ENCODE measurements around the gene TPM4.
A peak's percentile ranks its signal among the peaks of the same experiment; 100 is the strongest.
"Not testable (repeated sequence)": the region's sequence is repeated elsewhere in the genome, so short reads cannot be mapped to it uniquely, and the experiment has no call there.

TPM4 gene

DNA sequence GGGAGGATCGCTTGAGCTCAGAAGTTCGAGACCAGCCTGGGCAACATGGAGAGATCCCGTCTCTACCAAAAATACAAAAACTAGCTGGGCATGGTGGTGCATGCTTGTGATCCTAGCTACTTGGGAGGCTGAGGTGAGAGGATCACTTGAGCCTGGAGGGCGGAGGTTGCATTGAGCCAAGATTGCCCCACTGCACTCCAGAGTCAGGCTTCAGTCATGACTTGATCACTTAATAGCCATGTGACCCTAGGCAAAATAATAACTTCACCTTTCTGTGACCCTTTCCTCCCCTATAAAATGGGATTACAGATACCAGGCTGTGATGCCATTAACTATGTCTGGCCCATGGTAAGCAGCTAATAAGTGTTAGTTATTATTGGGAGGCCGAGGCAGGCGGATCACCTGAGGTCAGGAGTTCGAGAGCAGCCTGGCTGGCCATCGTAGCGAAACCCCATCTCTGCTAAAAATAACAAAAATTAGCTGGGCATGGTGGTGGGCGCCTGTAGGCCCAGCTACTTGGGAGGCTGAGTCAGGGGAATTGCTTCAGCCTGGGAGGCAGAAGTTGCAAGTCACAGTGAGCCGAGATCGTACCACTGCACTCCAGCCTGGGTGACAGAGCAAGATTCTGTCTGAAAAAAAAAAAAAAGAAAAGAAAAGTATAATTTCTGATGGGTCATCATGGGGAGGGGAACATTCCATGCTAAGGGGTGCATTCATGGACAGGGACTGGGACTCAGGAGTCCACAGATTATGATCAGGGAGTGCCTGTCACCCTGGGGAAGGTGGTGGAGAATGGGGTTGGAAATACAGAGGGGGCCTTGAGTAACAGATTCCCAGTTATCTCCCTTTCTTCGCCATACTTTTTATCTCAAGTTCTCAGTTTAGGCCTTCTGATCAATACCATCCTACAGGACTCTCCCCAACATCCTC lies 15.5 kb downstream of the TPM4 start:
- H3K36me3 Mint-ChIP-seq (ENCODE audit: low read depth) = peaks cover 64% of the 10 kb centered on the region
- no peaks in the 10 kb centered on the region for H3K9me3 Mint-ChIP-seq
- peak overlapping the region; percentile 41 for H3K27ac Mint-ChIP-seq
- H3K4me1 Mint-ChIP-seq (ENCODE audit: low read depth) = peaks cover 37% of the 10 kb centered on the region
- no peaks in the 10 kb centered on the region for H3K27me3 Mint-ChIP-seq (ENCODE audit: low read depth)
- no peak overlapping the region for H3K4me3 Mint-ChIP-seq

GRCh38 chr19:16094360-16095070 lies 18.2 kb downstream of the TPM4 start:
- no peaks in the 10 kb centered on the region for H3K9me3 Mint-ChIP-seq
- peaks cover 65% of the 10 kb centered on the region for H3K36me3 Mint-ChIP-seq (ENCODE audit: low read depth)
- peak overlapping the region; percentile 62 for H3K27ac Mint-ChIP-seq
- H3K4me1 Mint-ChIP-seq (ENCODE audit: low read depth) = peaks cover 26% of the 10 kb centered on the region
- no peaks in the 10 kb centered on the region for H3K27me3 Mint-ChIP-seq (ENCODE audit: low read depth)
- no peak overlapping the region for H3K4me3 Mint-ChIP-seq

DNA sequence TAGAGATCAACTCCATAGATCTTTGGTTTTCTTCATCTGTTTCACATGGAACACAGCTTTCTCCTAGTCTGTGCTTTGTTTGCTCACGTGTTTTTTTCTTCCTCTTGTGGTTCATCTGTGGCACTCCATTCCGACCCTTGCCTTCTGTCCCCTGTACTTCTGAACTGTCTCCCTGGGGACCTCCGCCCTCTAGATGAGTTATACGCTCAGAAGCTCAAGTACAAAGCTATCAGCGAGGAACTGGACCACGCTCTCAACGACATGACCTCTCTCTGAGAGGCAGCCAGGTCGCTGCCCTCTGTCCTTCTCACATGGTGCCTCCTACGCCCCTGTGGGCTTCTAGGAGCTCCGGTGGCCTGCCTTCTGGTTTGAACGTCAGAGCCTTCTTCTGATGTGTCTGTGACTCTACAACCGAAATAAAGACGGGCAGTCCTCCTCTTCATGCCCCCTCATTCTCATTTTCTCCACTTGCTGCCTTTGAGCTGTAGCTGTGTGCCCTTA lies 18.8 kb downstream of the TPM4 start:
- Mint-ChIP-seq H3K9me3 (no peaks in the 10 kb centered on the region), H3K36me3 (ENCODE audit: low read depth) (peaks cover 66% of the 10 kb centered on the region), H3K27ac (peak overlapping the region; percentile 62), H3K4me1 (ENCODE audit: low read depth) (peaks cover 27% of the 10 kb centered on the region), H3K27me3 (ENCODE audit: low read depth) (no peaks in the 10 kb centered on the region), H3K4me3 (peak overlapping the region; percentile 36)

GRCh38 chr19:16096280-16096855 lies 20.1 kb downstream of the TPM4 start:
- no peak overlapping the region for H3K4me3 Mint-ChIP-seq
- peaks cover 29% of the 10 kb centered on the region for H3K4me1 Mint-ChIP-seq (ENCODE audit: low read depth)
- peak overlapping the region; percentile 28 for H3K27ac Mint-ChIP-seq
- H3K27me3 Mint-ChIP-seq (ENCODE audit: low read depth) = no peaks in the 10 kb centered on the region
- peaks cover 62% of the 10 kb centered on the region for H3K36me3 Mint-ChIP-seq (ENCODE audit: low read depth)
- no peaks in the 10 kb centered on the region for H3K9me3 Mint-ChIP-seq

DNA sequence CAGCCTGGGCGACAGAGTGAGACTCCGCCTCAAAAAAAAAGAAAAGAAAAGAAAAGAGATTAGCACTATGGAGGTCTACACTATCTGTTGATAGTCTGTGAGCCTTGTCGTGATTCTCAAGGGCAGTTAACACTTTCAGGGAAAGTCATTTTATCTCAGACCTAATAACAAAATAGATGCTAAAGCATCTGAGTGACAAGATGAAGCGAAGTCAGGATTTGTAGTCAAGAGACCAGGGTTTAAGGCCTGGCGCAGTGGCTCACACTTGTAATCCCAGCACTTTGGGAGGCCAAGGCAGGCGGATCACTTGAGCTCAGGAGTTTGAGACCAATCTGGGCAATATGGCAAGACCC lies 22.1 kb downstream of the TPM4 start:
- H3K27ac Mint-ChIP-seq = peak overlapping the region; percentile 14
- H3K36me3 Mint-ChIP-seq (ENCODE audit: low read depth) = peaks cover 62% of the 10 kb centered on the region
- no peak overlapping the region for H3K4me3 Mint-ChIP-seq

DNA sequence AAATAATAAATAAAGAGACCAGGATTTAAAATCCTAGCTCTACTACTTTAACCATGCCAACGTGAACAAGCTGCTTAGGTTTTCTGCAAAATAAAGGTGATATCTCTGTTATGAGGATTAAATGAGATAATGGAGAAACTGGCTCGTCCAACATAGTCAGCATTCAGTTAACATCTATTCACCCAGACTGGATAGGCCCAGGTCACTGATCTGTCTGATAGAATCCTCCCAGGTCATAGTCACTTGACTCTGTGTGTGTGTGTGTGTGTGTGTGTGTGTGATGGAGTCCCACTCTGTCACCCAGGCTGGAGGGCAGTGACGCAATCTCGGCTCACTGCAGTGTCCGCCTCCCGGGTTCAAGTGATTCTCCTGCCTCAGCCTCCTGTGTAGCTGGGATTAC lies 22.5 kb downstream of the TPM4 start:
- Mint-ChIP-seq H3K27ac (no peak overlapping the region), H3K36me3 (ENCODE audit: low read depth) (peaks cover 62% of the 10 kb centered on the region), H3K4me3 (no peak overlapping the region), H3K4me1 (ENCODE audit: low read depth) (peaks cover 23% of the 10 kb centered on the region), H3K27me3 (ENCODE audit: low read depth) (no peaks in the 10 kb centered on the region), H3K9me3 (no peaks in the 10 kb centered on the region)

More for the DNA sequence above, 22.1 kb downstream of the TPM4 start:
- H3K27me3 Mint-ChIP-seq (ENCODE audit: low read depth) = no peaks in the 10 kb centered on the region
- H3K4me1 Mint-ChIP-seq (ENCODE audit: low read depth) = peaks cover 26% of the 10 kb centered on the region
- H3K9me3 Mint-ChIP-seq = no peaks in the 10 kb centered on the region

DNA sequence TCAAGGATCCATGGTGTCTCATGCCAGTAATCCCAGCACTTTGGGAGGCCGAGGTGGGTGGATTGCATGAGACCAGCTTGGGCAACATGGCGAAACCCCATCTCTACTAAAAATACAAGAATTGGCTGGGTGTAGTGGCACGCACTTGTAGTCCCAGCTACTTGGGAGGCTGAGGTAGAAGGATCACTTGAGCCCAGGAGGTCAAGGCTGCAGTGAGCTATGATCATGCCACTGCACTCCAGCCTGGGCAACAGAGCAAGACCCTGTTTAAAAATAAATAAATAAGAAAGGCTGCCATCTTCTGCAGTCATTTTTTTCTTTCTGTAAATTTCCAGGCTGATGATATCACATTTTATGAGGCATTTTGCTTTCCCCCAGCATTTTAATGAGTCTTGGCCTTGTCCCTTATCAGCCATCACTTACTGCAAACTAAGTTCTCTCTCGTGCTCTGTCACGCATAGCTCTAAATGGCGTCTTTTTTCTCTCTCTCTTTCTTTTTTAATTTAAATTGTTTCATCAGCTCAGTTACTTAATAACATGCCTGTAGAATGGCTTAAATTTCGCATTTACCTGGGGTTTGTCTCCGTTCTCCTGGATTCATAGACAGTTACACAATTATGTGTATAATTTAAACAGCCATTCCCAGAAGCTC lies 23.1 kb downstream of the TPM4 start:
- not testable (repeated sequence) for H3K27ac Mint-ChIP-seq; H3K4me3 Mint-ChIP-seq; H3K27me3 Mint-ChIP-seq (ENCODE audit: low read depth); H3K9me3 Mint-ChIP-seq
- H3K36me3 Mint-ChIP-seq (ENCODE audit: low read depth) = peaks cover 61% of the 10 kb centered on the region
- peaks cover 23% of the 10 kb centered on the region for H3K4me1 Mint-ChIP-seq (ENCODE audit: low read depth)

- H3K4me1 Mint-ChIP-seq (ENCODE audit: low read depth) = peaks cover 16% of the 10 kb centered on the region
- H3K27ac Mint-ChIP-seq = no peak overlapping the region
- H3K36me3 Mint-ChIP-seq (ENCODE audit: low read depth) = peaks cover 55% of the 10 kb centered on the region
- no peaks in the 10 kb centered on the region for H3K27me3 Mint-ChIP-seq (ENCODE audit: low read depth)
- no peak overlapping the region for H3K4me3 Mint-ChIP-seq
- no peaks in the 10 kb centered on the region for H3K9me3 Mint-ChIP-seq
Measured at GRCh38 chr19:16100524-16100923, 24.2 kb downstream of the TPM4 start.

- Mint-ChIP-seq H3K27me3 (ENCODE audit: low read depth) (no peaks in the 10 kb centered on the region), H3K27ac (no peak overlapping the region), H3K4me1 (ENCODE audit: low read depth) (peaks cover 8% of the 10 kb centered on the region), H3K9me3 (no peaks in the 10 kb centered on the region), H3K4me3 (no peak overlapping the region), H3K36me3 (ENCODE audit: low read depth) (peaks cover 24% of the 10 kb centered on the region)
Measured at GRCh38 chr19:16104722-16105121, 28.4 kb downstream of the TPM4 start.

DNA sequence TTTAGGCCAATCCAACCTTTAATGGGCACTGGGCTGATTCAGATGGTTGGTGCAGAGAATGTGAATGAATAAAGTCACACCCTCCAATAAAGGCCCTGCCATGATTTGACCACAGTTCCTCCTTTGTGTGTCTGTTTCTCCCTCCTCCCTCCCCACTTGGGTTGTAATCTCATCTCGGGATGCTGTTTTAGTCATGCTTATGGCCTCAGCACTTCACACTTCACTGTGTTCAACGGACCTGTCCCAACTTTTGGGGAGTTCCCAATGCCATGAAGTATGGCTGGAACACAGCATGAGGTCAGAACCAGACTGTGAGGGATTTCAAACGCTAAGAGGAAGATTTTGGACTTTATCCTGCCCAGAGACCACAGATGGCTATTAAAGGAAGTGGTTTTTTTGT lies 29.8 kb downstream of the TPM4 start:
- no peaks in the 10 kb centered on the region for H3K9me3 Mint-ChIP-seq
- peaks cover 19% of the 10 kb centered on the region for H3K36me3 Mint-ChIP-seq (ENCODE audit: low read depth)
- peaks cover 6% of the 10 kb centered on the region for H3K4me1 Mint-ChIP-seq (ENCODE audit: low read depth)
- H3K27me3 Mint-ChIP-seq (ENCODE audit: low read depth) = no peaks in the 10 kb centered on the region
- H3K27ac Mint-ChIP-seq = peak overlapping the region; percentile 69
- no peak overlapping the region for H3K4me3 Mint-ChIP-seq

DNA sequence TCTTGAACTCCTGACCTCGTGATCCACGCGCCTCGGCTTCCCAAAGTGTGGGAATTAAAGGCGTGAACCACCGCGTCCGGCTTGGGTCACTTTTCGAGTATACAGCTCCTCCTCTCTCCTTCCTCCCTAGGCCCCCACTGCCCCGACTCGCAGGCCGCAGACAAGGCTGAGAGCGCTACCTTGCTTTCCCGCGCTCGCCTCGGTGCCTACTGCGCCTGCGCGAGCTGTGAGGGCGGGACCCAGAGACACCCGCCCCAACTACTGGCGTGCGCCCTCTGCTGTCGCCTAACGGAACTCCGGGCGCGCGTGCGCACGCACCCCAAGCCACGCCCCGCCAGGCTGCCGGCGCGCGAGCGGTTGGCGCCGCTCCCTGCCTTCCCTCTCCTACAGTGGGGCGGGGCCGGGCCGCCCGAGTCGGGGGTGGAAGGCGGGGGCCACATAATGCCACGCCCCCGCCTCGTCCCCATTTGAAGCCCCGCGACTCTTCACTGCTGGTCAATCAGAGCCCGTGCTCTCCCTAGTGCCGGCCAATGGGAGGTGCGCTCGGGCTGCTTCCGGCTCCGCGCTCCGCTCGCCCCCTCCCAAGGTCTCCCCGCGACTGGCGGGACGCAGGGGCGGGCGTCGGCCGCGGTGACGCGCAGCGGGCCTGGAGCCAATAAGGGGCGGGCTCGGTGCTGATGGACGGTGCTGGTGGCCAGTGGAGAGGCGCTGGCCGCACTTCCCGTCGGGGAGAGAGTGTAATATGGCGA lies 35.0 kb downstream of the TPM4 start, which contains the start of gene RAB8A:
RAB8A (plus strand) TSS at position 730 of the 749 bp plus-strand sequence; CDS start at position 743, 13 bp downstream.
- Mint-ChIP-seq H3K36me3 (ENCODE audit: low read depth) (peaks cover 10% of the 10 kb centered on the region), H3K27ac (peak within 1 kb of the TSS; percentile 96), H3K27me3 (ENCODE audit: low read depth) (no peaks in the 10 kb centered on the region), H3K4me3 (peak within 1 kb of the TSS; percentile 95), H3K4me1 (ENCODE audit: low read depth) (peaks cover 28% of the 10 kb centered on the region), H3K9me3 (no peaks in the 10 kb centered on the region)

GRCh38 chr19:16111909-16112752 lies 35.8 kb downstream of the TPM4 start:
- H3K36me3 Mint-ChIP-seq (ENCODE audit: low read depth) = peaks cover 10% of the 10 kb centered on the region
- peaks cover 31% of the 10 kb centered on the region for H3K4me1 Mint-ChIP-seq (ENCODE audit: low read depth)
- peak overlapping the region; percentile 95 for H3K4me3 Mint-ChIP-seq
- H3K27ac Mint-ChIP-seq = peak overlapping the region; percentile 96
- no peaks in the 10 kb centered on the region for H3K27me3 Mint-ChIP-seq (ENCODE audit: low read depth)
- H3K9me3 Mint-ChIP-seq = no peaks in the 10 kb centered on the region

GRCh38 chr19:16112778-16113177 lies 36.5 kb downstream of the TPM4 start:
- H3K4me3 Mint-ChIP-seq = peak overlapping the region; percentile 95
- H3K9me3 Mint-ChIP-seq = no peaks in the 10 kb centered on the region
- no peaks in the 10 kb centered on the region for H3K27me3 Mint-ChIP-seq (ENCODE audit: low read depth)
- peaks cover 37% of the 10 kb centered on the region for H3K4me1 Mint-ChIP-seq (ENCODE audit: low read depth)
- H3K36me3 Mint-ChIP-seq (ENCODE audit: low read depth) = peaks cover 10% of the 10 kb centered on the region
- peak overlapping the region; percentile 96 for H3K27ac Mint-ChIP-seq

Measured in T-helper 1 cell treated with Interleukin-12 subunit alpha and Interleukin-12 subunit beta and Interleukin-4 antibody, amounts not matched to agents 30 μg/mL and 1 μg/mL, for 36 hours (primary cell).